KMS-11 (cell line): ENCODE measurements around the gene ADORA1.

Experiments
- H2AFZ ChIP-seq: fragments of 200-600 bp; sonication (generic); 2 replicates; pipeline ENCODE4 v1.6.1; 2016; ENCODE audit warnings: antibody characterized with exemption, mixed run types, low read depth
- H3K27ac ChIP-seq: fragments of 200-600 bp; sonication (generic); 2 replicates; pipeline ENCODE4 v1.6.1; 2016; ENCODE audit warnings: mild to moderate bottlenecking, mixed run types
- H3K27me3 ChIP-seq: fragments of 200-600 bp; sonication (generic); 2 replicates; pipeline ENCODE4 v1.6.1; 2017; ENCODE audit warnings: mild to moderate bottlenecking, low read depth, mixed run types, moderate library complexity; ENCODE audit not compliant: insufficient read depth
- H3K36me3 ChIP-seq: fragments of 200-600 bp; sonication (generic); 2 replicates; pipeline ENCODE4 v1.6.1; 2017; ENCODE audit warnings: mild to moderate bottlenecking, mixed run types; ENCODE audit not compliant: insufficient read depth
- H3K4me1 ChIP-seq: fragments of 200-600 bp; sonication (generic); 2 replicates; pipeline ENCODE4 v1.6.1; 2016; ENCODE audit warnings: mild to moderate bottlenecking, low read depth, mixed run types; ENCODE audit not compliant: poor library complexity, severe bottlenecking
- H3K4me2 ChIP-seq: fragments of 200-600 bp; sonication (generic); 2 replicates; pipeline ENCODE4 v1.7.0; 2016; ENCODE audit warnings: mild to moderate bottlenecking, mixed run types
- H3K4me3 ChIP-seq: fragments of 200-600 bp; sonication (generic); IDR thresholded peaks from 2 replicates; pipeline ENCODE4 v1.6.1; 2017; ENCODE audit warnings: low read depth, low read length, mixed read lengths; ENCODE audit not compliant: insufficient read depth
- H3K79me2 ChIP-seq: fragments of 200-600 bp; sonication (generic); 2 replicates; pipeline ENCODE4 v1.6.1; 2016; ENCODE audit warnings: low read depth, mixed run types; ENCODE audit not compliant: insufficient read depth
- H3K9ac ChIP-seq: fragments of 200-600 bp; sonication (generic); 2 replicates; pipeline ENCODE4 v1.6.1; 2016; ENCODE audit warnings: mild to moderate bottlenecking, mixed run types
- H4K20me1 ChIP-seq: fragments of 200-600 bp; sonication (generic); 2 replicates; pipeline ENCODE4 v1.6.1; 2016; ENCODE audit warnings: mild to moderate bottlenecking, mixed run types; ENCODE audit not compliant: insufficient read depth
- CTCF ChIP-seq: fragments of 200-600 bp; sonication (generic); conservative IDR thresholded peaks from 2 replicates; pipeline ENCODE4 v1.6.1; 2017; ENCODE audit warnings: low read depth, mild to moderate bottlenecking, antibody characterized with exemption, low read length, moderate library complexity, mixed read lengths

ADORA1 gene

DNA sequence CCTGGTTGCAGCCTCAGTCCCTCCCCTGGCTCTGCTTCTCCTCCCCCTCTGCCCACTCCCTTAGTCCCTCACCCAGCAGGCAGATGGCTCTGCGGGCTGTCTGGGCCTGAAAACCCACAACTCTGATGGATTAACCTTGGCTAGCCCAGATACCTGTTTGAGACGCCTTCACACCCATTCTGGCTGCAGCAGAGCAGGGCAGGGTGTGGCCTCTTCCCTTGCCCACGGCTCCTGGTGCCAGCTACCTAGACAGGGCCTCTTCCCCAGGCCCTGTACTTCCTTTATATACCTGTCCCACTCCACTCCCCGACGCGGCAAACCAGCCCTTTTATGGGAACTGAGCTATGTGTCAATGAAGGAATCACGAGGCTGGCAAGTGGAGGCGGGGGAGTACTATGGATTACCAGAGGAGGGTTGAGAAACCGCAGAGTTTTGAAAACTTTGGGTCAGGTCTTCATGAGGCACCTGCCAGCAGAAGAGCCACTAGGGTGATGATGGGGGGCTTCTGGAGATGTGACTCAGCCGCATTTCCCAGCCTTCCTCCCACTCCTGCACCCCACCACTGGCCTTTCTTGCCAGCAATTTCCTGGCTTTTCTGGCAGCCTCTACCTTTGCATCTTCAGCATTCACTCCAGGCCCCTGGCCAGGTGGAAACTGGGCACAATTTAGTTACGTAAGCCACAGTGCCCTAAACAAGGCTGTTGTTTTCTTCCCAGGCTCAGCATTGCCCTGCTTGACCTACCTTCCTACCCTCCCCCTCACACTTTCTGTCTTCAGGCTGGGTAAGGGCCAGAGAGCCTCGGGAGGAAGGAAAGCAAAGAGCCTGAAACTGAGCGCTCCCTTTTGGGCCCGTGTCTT lies 59.1 kb downstream of the ADORA1 start, which contains the start of gene CHI3L1:
Gene CHI3L1 (minus strand): TSS at position 259 of the 858 bp plus-strand sequence. CDS start 81 bp downstream, at position 178.
- Histone ChIP-seq H3K27me3 (no peaks in the 10 kb centered on the region), H3K9ac (no peak within 1 kb of the TSS), H3K4me1 (no peaks in the 10 kb centered on the region), H2AFZ (no peak within 1 kb of the TSS), H3K4me2 (no peak within 1 kb of the TSS), H3K36me3 (no peaks in the 10 kb centered on the region), H4K20me1 (no peaks in the 10 kb centered on the region), H3K79me2 (no peaks in the 10 kb centered on the region), H3K27ac (no peak within 1 kb of the TSS), H3K4me3 (no peak within 1 kb of the TSS)
- TF ChIP-seq CTCF: no peak

GRCh38 chr1:203187304-203187685 lies 59.8 kb downstream of the ADORA1 start:
- no peaks in the 10 kb centered on the region for H3K36me3 ChIP-seq
- no peak overlapping the region for H2AFZ ChIP-seq
- H3K27me3 ChIP-seq: no peaks in the 10 kb centered on the region
- H3K27ac ChIP-seq: no peak overlapping the region
- no peaks in the 10 kb centered on the region for H4K20me1 ChIP-seq
- H3K79me2 ChIP-seq: no peaks in the 10 kb centered on the region
- no peak overlapping the region for H3K9ac ChIP-seq
- no peak overlapping the region for H3K4me2 ChIP-seq
- no peak overlapping the region for H3K4me3 ChIP-seq
- TF ChIP-seq CTCF: no peak
- no peaks in the 10 kb centered on the region for H3K4me1 ChIP-seq

- no peaks in the 10 kb centered on the region for H3K27me3 ChIP-seq
- H3K9ac ChIP-seq: no peak overlapping the region
- no peaks in the 10 kb centered on the region for H3K36me3 ChIP-seq
- TF ChIP-seq CTCF: no peak
- no peaks in the 10 kb centered on the region for H3K4me1 ChIP-seq
- no peaks in the 10 kb centered on the region for H4K20me1 ChIP-seq
- H3K4me2 ChIP-seq: no peak overlapping the region
- H3K4me3 ChIP-seq: no peak overlapping the region
- H3K27ac ChIP-seq: no peak overlapping the region
- no peaks in the 10 kb centered on the region for H3K79me2 ChIP-seq
- H2AFZ ChIP-seq: no peak overlapping the region
These were observed 60.3 kb downstream of the ADORA1 start for GRCh38 chr1:203187689-203188264.

GRCh38 chr1:203188686-203189232 lies 61.2 kb downstream of the ADORA1 start:
- H3K4me3 ChIP-seq: no peak overlapping the region
- no peaks in the 10 kb centered on the region for H3K27me3 ChIP-seq
- H2AFZ ChIP-seq: no peak overlapping the region
- no peak overlapping the region for H3K27ac ChIP-seq
- no peaks in the 10 kb centered on the region for H3K36me3 ChIP-seq
- no peaks in the 10 kb centered on the region for H3K4me1 ChIP-seq
- no peak overlapping the region for H3K9ac ChIP-seq
- H3K79me2 ChIP-seq: no peaks in the 10 kb centered on the region
- no peak overlapping the region for H3K4me2 ChIP-seq
- H4K20me1 ChIP-seq: no peaks in the 10 kb centered on the region
- no peak for TF ChIP-seq CTCF
